PFSK-1 (cell line): Measurements from ENCODE around the gene CDHR3.

Experiments
- FOXP2 ChIP-seq: optimal IDR thresholded peaks from 2 replicates; pipeline ENCODE3; 2011; ENCODE audit warnings: borderline replicate concordance, control low read depth, inconsistent platforms; ENCODE audit not compliant: insufficient read depth; ENCODE audit errors: extremely low read length, extremely low read depth
- POLR2AphosphoS5 ChIP-seq: IDR thresholded peaks from 2 replicates; pipeline ENCODE4 v1.6.1; 2012; ENCODE audit warnings: low read depth, mild to moderate bottlenecking, control low read depth, low read length, moderate library complexity
- REST ChIP-seq, 2 experiments: IDR thresholded peaks; 2 replicates each; pipeline versions ENCODE4 v1.6.1 to v1.8.0; 2011 to 2012; ENCODE audit warnings: low read depth in 2 of 2, low read length in 2 of 2, control low read depth in 1 of 2, inconsistent platforms in 1 of 2, mild to moderate bottlenecking in 1 of 2, moderate library complexity in 1 of 2; ENCODE audit not compliant: insufficient read depth in 1 of 2
- SIN3A ChIP-seq: IDR thresholded peaks from 2 replicates; pipeline ENCODE4 v1.6.1; 2012; ENCODE audit warnings: mild to moderate bottlenecking, low read length, moderate library complexity, borderline replicate concordance; ENCODE audit not compliant: insufficient read depth
- TAF1 ChIP-seq: IDR thresholded peaks from 2 replicates; pipeline ENCODE4 v1.6.1; 2012; ENCODE audit warnings: low read length, control low read depth, borderline replicate concordance; ENCODE audit not compliant: insufficient read depth

Gene CDHR3

GRCh38 chr7:106010866-106011265 lies 47.8 kb downstream of the CDHR3 start:
- TF ChIP-seq TAF1 (no peak), SIN3A (no peak), POLR2AphosphoS5 (no peak), REST (IDR thresholded peaks at IDR 0.05; ENCODE audit: insufficient read depth in 1 of 2, low read depth in 2 of 2, low read length in 2 of 2) (no peak), FOXP2 (no peak)

DNA sequence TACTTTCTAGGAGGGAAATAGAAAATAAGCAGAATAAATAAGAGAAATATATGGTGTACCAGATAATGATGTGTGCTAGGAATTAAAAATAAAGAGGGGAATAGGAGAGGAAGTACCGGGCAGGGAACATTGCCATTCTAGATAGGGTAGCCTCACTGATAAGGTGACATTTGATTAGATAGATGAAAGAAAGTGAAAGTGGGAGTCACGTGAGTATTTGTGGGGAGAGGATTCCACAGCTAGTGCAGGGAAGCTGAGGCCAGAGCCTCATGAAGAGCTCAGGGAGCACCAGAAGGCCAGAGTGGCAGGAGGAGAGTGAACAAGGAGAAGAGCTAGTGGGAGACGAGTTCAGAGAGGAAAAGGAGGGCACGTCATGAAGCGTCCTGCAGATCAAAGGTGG lies 49.1 kb downstream of the CDHR3 start:
- no peak for TF ChIP-seq REST (IDR thresholded peaks at IDR 0.05; ENCODE audit: insufficient read depth in 1 of 2, low read depth in 2 of 2, low read length in 2 of 2)
- no peak for TF ChIP-seq FOXP2
- no peak for TF ChIP-seq TAF1

DNA sequence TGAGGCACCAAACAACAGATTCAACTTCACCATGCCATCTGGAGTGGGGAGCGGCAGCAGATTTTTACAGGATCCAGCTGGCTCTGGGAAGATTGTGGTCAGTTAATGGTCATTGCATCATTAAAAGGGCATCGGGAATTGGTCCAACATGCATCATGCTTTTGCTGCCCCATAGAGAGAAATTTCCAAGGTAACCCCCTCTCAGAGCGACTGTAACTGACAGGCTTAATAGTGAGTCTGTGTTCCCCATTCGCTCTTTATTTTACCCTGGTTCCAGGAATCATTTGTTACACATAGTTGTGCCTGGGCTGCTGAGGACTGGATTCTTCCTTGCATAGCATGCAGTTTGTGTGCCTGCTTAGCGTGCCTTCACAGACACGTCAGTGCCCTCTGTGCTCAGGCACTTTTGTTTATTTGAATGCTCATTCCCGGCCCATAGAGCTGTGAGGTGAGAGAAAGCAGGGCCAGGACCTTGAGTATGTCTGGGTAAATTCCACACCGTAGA lies 49.9 kb downstream of the CDHR3 start:
- no peak for TF ChIP-seq SIN3A
- TF ChIP-seq TAF1: no peak
- no peak for TF ChIP-seq POLR2AphosphoS5
- TF ChIP-seq FOXP2: no peak
- TF ChIP-seq REST (IDR thresholded peaks at IDR 0.05; ENCODE audit: insufficient read depth in 1 of 2, low read depth in 2 of 2, low read length in 2 of 2): no peak

- TF ChIP-seq POLR2AphosphoS5 (no peak), FOXP2 (no peak), REST (IDR thresholded peaks at IDR 0.05; ENCODE audit: insufficient read depth in 1 of 2, low read depth in 2 of 2, low read length in 2 of 2) (no peak), TAF1 (no peak), SIN3A (no peak)
These were observed 52.5 kb downstream of the CDHR3 start for GRCh38 chr7:106015381-106016218.
